HepG2 (cell line): ENCODE data around the gene TMEM235. TPM values are rescaled to one million over a fixed set of nuclear protein-coding genes. Genes with fewer than 3 reads are reported as not detected.

Experiments
- AGO1 ChIP-seq: fragments of 200-400 bp; formaldehyde crosslinking; IDR thresholded peaks from 2 replicates; pipeline ENCODE4 v1.6.1; 2017; ENCODE audit warnings: mild to moderate bottlenecking, low read depth, low read length, moderate library complexity; ENCODE audit not compliant: poor library complexity, severe bottlenecking
- ATF7 ChIP-seq, 2 experiments: fragments of 450-650 bp in 1 of 2; sonication (generic) in 1 of 2; formaldehyde crosslinking in 1 of 2; IDR thresholded peaks; 2 replicates each; pipeline versions ENCODE4 v1.4.0 to v1.6.1; 2016 to 2020; ENCODE audit warnings: antibody characterized with exemption in 1 of 2, mild to moderate bottlenecking in 1 of 2, missing genetic modification reagents in 1 of 2
- IKZF4 ChIP-seq: sonication (generic); formaldehyde crosslinking; IDR thresholded peaks from 2 replicates; pipeline ENCODE4 v1.5.1; 2020; ENCODE audit warnings: borderline replicate concordance, mild to moderate bottlenecking, low read depth, missing genetic modification reagents; ENCODE audit errors: not compliant biosample characterization
- NFIB ChIP-seq: sonication (generic); formaldehyde crosslinking; IDR thresholded peaks from 2 replicates; pipeline ENCODE4 v1.9.0; 2021; ENCODE audit warnings: missing genetic modification reagents, mild to moderate bottlenecking, borderline replicate concordance
- RAD21 ChIP-seq: fragments of 450-650 bp; formaldehyde crosslinking; IDR thresholded peaks from 2 replicates; pipeline ENCODE4 v1.5.0; 2020; ENCODE audit warnings: mild to moderate bottlenecking
- SAP130 ChIP-seq: IDR thresholded peaks from 2 replicates; pipeline ENCODE4 v1.6.1; 2016; ENCODE audit warnings: low read depth
- SNAPC2 ChIP-seq: sonication (generic); formaldehyde crosslinking; IDR thresholded peaks from 2 replicates; pipeline ENCODE4 v1.8.1; 2022; ENCODE audit warnings: mild to moderate bottlenecking, missing genetic modification reagents
- SRSF4 ChIP-seq: fragments of 200-400 bp; formaldehyde crosslinking; IDR thresholded peaks from one replicate; pipeline ENCODE4 v1.6.1; 2018; ENCODE audit warnings: mild to moderate bottlenecking, low read depth, low read length, moderate library complexity; ENCODE audit not compliant: poor library complexity, severe bottlenecking
- TFAP4 ChIP-seq: sonication (generic); IDR thresholded peaks from 2 replicates; pipeline ENCODE4 v1.6.1; 2016; ENCODE audit warnings: low read depth, borderline replicate concordance
- THYN1 ChIP-seq: sonication (generic); formaldehyde crosslinking; IDR thresholded peaks from 2 replicates; pipeline ENCODE4 v1.8.1; 2023; ENCODE audit warnings: low read depth, mild to moderate bottlenecking, moderate library complexity, missing genetic modification reagents, borderline replicate concordance
- TMF1 ChIP-seq: sonication (generic); formaldehyde crosslinking; IDR thresholded peaks from 2 replicates; pipeline ENCODE4 v1.8.1; 2022; ENCODE audit warnings: low read depth, missing genetic modification reagents
- ZFY ChIP-seq: sonication (generic); formaldehyde crosslinking; IDR thresholded peaks from 2 replicates; pipeline ENCODE4 v1.4.0; 2020; ENCODE audit warnings: missing genetic modification reagents
- ZNF101 ChIP-seq: sonication (generic); formaldehyde crosslinking; IDR thresholded peaks from 2 replicates; pipeline ENCODE4 v1.4.0; 2020; ENCODE audit warnings: mild to moderate bottlenecking, low read depth, missing genetic modification reagents, borderline replicate concordance
- ZNF747 ChIP-seq: sonication (generic); formaldehyde crosslinking; IDR thresholded peaks from 2 replicates; pipeline ENCODE4 v1.8.1; 2023; ENCODE audit warnings: missing genetic modification reagents, mild to moderate bottlenecking, borderline replicate concordance
- polyA plus RNA-seq, 8 experiments: library from polyadenylated mRNA; depleted of rRNA in 3 of 8; stranded (reverse) in 7 of 8; unstranded in 1 of 8; fragments of >200 nt; fragmentation: Illumina TruSeq in 4 of 8; extraction: Trizol in 4 of 8; gene quantifications; 2 replicates each; pipeline versions ENCODE4 v1.2.1 to v1.2.3, GENCODE V29; 2011 to 2016; ENCODE audit warnings: low read depth in 4 of 8, missing spikeins in 1 of 8, mixed read lengths in 1 of 8; ENCODE audit not compliant: insufficient read depth in 1 of 8
- total RNA-seq, 5 experiments: library from RNA; depleted of rRNA; stranded (reverse); fragments of >200 nt; fragmentation: Illumina TruSeq; extraction: Trizol; gene quantifications; 2 replicates each; pipeline ENCODE4 v1.2.3, GENCODE V29; 2016; ENCODE audit warnings: low read depth in 1 of 5
- TF ChIP-seq, protein P1 (sequence below): sonication (generic); formaldehyde crosslinking; IDR thresholded peaks from 2 replicates; pipeline ENCODE4 v1.4.0; 2020; ENCODE audit warnings: missing genetic modification reagents
- TF ChIP-seq, protein P2 (sequence below): sonication (generic); formaldehyde crosslinking; IDR thresholded peaks from 2 replicates; pipeline ENCODE4 v1.4.0; 2020; ENCODE audit warnings: missing genetic modification reagents

TMEM235 gene
- total and polyA plus RNA-seq, 2 of the 13 experiments (the other 11 are each of a cell fraction or from before 2014, with no cell fraction given) = not detected

- TF ChIP-seq, protein P1, sequence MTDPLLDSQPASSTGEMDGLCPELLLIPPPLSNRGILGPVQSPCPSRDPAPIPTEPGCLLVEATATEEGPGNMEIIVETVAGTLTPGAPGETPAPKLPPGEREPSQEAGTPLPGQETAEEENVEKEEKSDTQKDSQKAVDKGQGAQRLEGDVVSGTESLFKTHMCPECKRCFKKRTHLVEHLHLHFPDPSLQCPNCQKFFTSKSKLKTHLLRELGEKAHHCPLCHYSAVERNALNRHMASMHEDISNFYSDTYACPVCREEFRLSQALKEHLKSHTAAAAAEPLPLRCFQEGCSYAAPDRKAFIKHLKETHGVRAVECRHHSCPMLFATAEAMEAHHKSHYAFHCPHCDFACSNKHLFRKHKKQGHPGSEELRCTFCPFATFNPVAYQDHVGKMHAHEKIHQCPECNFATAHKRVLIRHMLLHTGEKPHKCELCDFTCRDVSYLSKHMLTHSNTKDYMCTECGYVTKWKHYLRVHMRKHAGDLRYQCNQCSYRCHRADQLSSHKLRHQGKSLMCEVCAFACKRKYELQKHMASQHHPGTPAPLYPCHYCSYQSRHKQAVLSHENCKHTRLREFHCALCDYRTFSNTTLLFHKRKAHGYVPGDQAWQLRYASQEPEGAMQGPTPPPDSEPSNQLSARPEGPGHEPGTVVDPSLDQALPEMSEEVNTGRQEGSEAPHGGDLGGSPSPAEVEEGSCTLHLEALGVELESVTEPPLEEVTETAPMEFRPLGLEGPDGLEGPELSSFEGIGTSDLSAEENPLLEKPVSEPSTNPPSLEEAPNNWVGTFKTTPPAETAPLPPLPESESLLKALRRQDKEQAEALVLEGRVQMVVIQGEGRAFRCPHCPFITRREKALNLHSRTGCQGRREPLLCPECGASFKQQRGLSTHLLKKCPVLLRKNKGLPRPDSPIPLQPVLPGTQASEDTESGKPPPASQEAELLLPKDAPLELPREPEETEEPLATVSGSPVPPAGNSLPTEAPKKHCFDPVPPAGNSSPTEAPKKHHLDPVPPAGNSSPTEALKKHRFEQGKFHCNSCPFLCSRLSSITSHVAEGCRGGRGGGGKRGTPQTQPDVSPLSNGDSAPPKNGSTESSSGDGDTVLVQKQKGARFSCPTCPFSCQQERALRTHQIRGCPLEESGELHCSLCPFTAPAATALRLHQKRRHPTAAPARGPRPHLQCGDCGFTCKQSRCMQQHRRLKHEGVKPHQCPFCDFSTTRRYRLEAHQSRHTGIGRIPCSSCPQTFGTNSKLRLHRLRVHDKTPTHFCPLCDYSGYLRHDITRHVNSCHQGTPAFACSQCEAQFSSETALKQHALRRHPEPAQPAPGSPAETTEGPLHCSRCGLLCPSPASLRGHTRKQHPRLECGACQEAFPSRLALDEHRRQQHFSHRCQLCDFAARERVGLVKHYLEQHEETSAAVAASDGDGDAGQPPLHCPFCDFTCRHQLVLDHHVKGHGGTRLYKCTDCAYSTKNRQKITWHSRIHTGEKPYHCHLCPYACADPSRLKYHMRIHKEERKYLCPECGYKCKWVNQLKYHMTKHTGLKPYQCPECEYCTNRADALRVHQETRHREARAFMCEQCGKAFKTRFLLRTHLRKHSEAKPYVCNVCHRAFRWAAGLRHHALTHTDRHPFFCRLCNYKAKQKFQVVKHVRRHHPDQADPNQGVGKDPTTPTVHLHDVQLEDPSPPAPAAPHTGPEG = peak; percentile 59; the same call in 1 of the 2 replicates
- TF ChIP-seq ZNF747 (CRISPR knock-in tag) = peak; percentile 69; the same call in 1 of the 2 replicates
- TF ChIP-seq THYN1 = peak; percentile 99
- TF ChIP-seq ZFY (CRISPR knock-in tag) = peak; percentile 79
- TF ChIP-seq SRSF4 = no peak
- TF ChIP-seq TMF1 (CRISPR knock-in tag) = peak; percentile 100
- no peak for TF ChIP-seq ATF7 (IDR thresholded peaks at IDR 0.05)
- no peak; the same call in 1 of the 2 replicates for TF ChIP-seq ATF7 (CRISPR knock-in tag; IDR thresholded peaks at IDR 0.05)
- TF ChIP-seq IKZF4 (CRISPR knock-in tag) = peak; percentile 93
- TF ChIP-seq SNAPC2 = peak; percentile 99
- TF ChIP-seq NFIB (CRISPR knock-in tag) = no peak; the same call in 1 of the 2 replicates
- TF ChIP-seq, protein P2, sequence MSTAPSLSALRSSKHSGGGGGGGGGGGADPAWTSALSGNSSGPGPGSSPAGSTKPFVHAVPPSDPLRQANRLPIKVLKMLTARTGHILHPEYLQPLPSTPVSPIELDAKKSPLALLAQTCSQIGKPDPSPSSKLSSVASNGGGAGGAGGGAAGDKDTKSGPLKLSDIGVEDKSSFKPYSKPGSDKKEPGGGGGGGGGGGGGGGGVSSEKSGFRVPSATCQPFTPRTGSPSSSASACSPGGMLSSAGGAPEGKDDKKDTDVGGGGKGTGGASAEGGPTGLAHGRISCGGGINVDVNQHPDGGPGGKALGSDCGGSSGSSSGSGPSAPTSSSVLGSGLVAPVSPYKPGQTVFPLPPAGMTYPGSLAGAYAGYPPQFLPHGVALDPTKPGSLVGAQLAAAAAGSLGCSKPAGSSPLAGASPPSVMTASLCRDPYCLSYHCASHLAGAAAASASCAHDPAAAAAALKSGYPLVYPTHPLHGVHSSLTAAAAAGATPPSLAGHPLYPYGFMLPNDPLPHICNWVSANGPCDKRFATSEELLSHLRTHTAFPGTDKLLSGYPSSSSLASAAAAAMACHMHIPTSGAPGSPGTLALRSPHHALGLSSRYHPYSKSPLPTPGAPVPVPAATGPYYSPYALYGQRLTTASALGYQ (CRISPR knock-in tag) = peak; percentile 45; the same call in 1 of the 2 replicates
- TF ChIP-seq SAP130 (CRISPR knock-in tag) = peak; percentile 98
- TF ChIP-seq AGO1 = peak; percentile 55
- TF ChIP-seq TFAP4 = peak; percentile 10; the same call in 1 of the 2 replicates
- no peak; the same call in 1 of the 2 replicates for TF ChIP-seq ZNF101 (CRISPR knock-in tag)
- TF ChIP-seq RAD21 = peak; percentile 77
Measured at GRCh38 chr17:78186692-78187595, 44.5 kb upstream of the TMEM235 start, which contains the start of the genes AFMID and TK1 (continued).
